NT2/D1 (cell line): ENCODE data around the gene HS6ST3.

Experiments used
- SUZ12 ChIP-seq: IDR thresholded peaks from 2 replicates; pipeline ENCODE4 v1.6.1; 2011; ENCODE audit not compliant: insufficient read length, insufficient read depth; ENCODE audit errors: extremely low read depth
- YY1 ChIP-seq: IDR thresholded peaks from 2 replicates; pipeline ENCODE4 v1.6.1; 2011; ENCODE audit not compliant: insufficient read length, insufficient read depth
- ZNF274 ChIP-seq: IDR thresholded peaks from 2 replicates; pipeline ENCODE4 v1.6.1; 2011; ENCODE audit warnings: mild to moderate bottlenecking, low read depth, low read length

DNA sequence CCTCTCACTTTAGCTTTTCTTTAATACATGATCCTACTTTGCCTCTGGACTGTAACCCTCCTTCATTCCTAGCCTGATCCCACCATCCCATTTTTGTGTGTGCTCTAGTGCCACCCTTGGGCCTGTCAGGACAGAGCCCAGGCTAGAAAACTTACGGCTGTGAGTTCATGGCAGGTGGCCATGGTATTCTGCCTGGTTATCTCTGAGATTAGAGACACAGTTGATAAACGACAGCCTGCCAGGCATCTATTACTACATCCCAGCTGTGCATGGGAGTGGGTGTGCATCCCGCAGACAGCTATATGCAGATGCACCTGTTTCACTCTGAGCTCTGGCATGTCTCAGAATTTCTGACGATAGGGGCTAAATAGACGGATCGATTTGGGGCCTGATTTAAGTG is 110.9 kb downstream of the HS6ST3 start:
- TF ChIP-seq ZNF274 (no peak), YY1 (no peak), SUZ12 (no peak)
